HG03103 (cell line): ENCODE results near the gene BIRC2.
"Not testable (repeated sequence)": the region's sequence is repeated elsewhere in the genome, so short reads cannot be mapped to it uniquely, and the experiment has no call there.

Experiments used
- ATAC-seq: cut with Tn5 transposase; IDR thresholded peaks from one replicate; pipeline ENCODE4 v1.9.1; 2021; ENCODE audit warnings: low read depth; ENCODE audit not compliant: unreplicated experiment

The BIRC2 gene

DNA sequence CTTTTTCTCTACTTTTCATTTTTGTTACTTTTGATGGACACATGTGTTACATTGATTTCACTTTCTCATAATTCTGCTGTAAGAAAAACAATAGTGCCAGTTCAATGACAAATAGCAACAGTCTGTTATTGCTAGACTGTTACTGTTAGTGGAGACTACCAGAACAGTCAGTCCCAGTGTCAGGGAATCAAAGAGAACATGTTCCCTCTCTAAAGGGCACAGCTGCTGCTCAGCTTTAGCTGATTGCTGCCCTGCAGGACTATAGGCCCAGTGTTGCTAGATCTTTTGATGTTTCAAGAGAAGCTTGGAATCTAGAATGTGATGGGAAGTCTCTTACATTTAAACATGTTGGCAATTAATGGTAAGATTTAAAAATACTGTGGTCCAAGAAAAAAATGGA, 26.3 kb upstream of the BIRC2 start:
- ATAC-seq, result no peak

DNA sequence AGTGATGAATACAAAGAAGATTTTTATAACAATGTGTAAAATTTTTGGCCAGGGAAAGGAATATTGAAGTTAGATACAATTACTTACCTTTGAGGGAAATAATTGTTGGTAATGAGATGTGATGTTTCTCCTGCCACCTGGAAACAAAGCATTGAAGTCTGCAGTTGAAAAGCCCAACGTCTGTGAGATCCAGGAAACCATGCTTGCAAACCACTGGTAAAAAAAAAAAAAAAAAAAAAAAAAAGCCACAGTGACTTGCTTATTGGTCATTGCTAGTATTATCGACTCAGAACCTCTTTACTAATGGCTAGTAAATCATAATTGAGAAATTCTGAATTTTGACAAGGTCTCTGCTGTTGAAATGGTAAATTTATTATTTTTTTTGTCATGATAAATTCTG, 24.5 kb upstream of the BIRC2 start:
- no peak for ATAC-seq

DNA sequence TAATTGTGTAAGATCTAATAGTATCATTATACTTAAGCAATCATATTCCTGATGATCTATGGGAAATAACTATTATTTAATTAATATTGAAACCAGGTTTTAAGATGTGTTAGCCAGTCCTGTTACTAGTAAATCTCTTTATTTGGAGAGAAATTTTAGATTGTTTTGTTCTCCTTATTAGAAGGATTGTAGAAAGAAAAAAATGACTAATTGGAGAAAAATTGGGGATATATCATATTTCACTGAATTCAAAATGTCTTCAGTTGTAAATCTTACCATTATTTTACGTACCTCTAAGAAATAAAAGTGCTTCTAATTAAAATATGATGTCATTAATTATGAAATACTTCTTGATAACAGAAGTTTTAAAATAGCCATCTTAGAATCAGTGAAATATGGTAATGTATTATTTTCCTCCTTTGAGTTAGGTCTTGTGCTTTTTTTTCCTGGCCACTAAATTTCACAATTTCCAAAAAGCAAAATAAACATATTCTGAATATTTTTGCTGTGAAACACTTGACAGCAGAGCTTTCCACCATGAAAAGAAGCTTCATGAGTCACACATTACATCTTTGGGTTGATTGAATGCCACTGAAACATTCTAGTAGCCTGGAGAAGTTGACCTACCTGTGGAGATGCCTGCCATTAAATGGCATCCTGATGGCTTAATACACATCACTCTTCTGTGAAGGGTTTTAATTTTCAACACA, 23.3 kb upstream of the BIRC2 start:
- ATAC-seq, result no peak

DNA sequence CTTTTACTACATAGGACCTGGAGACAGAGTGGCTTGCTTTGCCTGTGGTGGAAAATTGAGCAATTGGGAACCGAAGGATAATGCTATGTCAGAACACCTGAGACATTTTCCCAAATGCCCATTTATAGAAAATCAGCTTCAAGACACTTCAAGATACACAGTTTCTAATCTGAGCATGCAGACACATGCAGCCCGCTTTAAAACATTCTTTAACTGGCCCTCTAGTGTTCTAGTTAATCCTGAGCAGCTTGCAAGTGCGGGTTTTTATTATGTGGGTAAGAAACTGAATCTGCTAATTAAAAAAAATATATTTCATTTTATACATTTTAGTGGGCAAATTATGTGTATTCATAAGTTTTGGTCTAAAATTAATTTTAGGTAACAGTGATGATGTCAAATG, 21.9 kb upstream of the BIRC2 start:
- no peak for ATAC-seq

DNA sequence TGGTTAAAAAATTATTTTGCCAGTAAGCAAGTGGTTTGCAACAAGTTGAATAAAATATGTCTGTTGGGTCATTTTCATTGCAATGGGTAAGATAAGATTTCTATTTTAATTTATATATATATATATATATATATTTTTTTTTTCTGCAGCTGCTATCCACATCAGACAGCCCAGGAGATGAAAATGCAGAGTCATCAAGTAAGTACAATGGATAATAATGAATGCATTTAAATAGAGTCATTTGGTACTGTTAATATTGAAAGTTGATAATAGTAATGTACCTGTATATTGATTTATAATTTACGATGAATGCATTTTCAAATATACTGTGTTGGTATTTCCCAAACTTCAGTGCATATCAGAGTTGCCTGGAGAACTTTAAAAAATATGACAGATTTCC, 18.3 kb upstream of the BIRC2 start:
- ATAC-seq, result no peak

DNA sequence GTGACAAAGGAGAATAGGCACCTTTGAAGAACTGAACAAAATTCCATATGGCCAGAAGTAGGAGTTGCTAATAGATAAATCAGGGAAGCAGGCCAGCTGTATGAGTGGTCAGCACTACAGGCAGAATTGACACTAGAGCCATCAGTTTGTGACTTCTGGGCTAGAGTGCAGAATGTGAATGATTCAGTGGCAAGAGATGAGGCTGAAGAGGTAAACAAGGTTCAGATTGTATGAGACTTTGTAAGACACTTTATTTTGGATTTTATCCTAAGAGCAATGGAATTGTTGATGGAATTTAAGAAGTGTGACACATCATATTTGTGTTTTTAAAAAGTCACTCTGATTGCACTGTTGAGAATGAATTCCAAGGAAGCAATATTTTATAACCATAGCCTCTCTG, 16.8 kb upstream of the BIRC2 start:
- ATAC-seq, result no peak

DNA sequence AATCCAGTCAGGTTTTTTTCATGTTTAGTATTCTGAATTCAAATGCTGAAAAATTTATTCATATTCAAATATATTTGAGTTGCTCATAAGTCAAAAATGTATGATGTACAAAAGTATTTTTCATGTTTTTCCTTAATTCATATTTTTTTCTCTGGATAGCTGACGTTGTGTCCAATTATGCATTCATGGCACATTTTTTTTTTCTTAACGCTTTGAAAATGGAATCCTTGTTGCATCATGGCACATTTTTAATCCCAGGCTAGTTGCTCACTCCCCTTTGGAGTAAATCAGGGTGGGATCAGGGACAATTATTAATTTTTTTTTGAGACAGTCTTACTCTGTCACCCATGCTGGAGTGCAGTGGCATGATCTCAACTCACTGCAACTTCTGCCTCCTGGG, 15.7 kb upstream of the BIRC2 start:
- ATAC-seq, result no peak

DNA sequence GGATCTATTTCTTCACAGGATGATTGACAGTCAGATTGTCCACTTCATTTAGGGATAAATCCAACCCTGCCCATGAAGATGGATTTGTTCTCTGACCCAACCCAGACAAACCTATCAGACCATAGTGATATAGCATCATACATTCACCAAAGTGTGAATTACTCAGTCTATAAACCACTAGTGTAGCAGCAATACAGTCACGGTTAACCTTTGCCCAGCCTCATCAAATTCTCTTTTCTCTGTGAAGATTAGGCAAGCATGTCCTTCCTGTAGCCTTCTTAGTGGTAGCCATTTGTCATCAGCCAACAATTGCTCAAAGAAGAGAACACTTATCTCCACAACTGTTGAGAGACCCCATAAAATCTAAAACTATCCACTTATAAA, 14.4 kb upstream of the BIRC2 start:
- no peak for ATAC-seq

DNA sequence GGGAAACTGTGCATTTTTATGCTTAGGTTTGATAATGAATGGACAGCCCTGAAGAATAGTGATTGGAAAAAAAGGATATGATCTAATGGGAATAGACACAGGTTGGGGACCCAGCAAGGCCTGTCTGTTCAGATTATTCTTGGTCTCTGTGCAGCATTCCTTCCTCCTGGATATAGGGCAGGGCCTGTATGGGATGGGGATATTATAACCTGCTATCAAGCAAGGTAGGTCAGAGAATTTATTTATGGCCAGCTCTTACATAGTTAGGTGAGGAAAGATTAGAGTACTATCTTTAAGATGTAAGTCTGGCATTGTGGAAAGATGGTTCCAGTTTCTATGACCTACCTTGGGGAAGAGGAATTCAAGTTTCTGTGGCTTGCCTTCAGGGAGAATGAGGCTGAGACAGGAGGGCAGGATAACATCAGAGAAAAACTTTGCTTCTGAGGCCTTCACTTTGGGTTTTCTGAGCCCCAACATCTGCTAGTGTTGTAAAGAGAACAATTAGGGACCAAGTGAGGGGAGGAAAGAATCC, 8.5 kb upstream of the BIRC2 start:
- no peak for ATAC-seq

DNA sequence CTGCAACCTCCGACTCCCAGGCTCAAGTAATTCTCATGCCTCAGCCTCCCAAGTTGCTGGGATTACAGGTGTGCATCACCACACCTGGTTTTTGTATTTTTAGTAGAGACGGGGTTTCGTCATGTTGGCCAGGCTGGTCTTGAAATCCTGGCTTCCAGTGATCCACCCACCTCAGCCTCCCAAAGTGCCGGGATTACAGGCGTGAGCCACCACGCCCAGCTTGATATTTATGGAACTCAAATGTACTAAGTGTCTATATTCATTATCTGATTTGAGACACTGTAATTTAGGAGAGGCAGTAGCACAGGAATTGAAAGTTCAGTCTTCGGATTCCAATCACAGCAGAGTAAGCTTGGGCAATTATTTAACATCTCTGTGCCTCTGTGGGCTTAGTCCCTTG, 5.7 kb upstream of the BIRC2 start:
- not testable (repeated sequence) for ATAC-seq

DNA sequence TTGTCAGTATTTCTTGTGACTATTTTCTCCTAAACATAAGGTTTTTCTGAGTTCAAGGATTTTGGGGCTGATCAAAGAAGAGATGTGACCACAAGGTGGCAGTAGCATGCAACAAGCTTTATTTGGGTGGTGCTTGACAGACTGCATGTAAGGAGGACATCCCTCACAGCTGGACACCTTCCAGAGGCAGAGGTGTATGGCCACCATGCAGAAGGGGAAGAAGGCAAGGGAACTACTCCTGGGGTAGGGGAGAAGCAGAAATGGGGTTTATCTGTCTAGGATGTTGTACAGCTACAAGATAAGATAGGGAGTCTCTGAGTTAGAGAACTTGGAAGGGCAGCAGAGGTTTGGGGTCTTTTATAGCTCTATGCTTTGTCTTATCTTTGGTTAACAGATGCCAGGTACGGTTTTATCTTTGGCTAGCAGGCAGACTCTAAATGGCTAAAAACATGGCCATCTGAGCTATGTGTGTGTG, 5.1 kb upstream of the BIRC2 start:
- ATAC-seq, result peak; percentile 46

DNA sequence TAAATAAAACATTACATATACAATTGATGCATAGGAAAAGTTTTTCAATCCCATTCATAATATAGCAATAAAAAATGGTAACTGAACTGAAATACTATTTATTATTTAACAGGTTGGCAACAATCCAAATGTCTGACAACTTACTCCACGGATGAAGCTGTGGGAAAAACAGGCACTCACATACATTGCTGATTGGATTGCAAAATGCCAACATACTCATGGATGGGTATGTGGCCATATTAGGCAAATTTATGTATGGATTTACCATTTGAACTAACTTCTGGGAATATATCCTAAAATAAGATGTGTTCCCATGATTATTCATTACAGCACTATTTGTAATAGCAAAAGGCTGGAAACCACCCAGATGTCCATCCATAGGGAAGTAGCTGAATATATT, 3.2 kb upstream of the BIRC2 start:
- ATAC-seq, result no peak

DNA sequence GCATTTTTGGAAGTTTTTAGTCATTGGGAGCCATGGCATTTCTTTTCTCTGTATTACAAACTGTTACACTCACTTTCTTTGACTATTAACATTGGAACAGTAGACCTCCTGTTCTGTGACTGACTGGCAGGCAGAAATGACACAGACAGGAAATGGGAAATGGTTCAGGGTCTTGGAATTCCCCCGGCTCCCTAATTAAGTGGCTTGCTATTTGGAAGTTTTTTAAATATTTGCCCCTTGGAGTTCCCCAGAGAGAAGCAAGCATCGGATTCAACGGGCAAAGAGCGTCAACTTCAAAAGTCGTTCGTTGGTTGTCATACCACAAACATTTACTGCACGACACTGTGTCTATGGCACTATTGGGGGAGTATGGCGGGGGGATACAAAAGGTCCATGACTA, 1.1 kb upstream of the BIRC2 start:
- no peak for ATAC-seq

DNA sequence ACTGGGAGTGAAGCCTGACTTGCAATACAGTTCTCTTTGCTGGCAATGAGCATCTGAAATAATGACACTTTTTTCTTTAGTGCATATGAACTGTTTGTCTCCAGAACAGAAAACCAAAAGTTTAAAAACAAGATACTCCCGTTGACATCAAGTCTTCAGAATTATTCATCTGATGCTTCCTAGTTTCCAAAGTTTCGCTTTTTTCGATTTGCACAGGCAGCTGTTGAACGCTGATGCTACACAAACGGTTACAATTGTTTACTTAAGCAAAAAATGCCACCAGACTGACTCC, 612 bp upstream of the BIRC2 start:
- no peak for ATAC-seq

DNA sequence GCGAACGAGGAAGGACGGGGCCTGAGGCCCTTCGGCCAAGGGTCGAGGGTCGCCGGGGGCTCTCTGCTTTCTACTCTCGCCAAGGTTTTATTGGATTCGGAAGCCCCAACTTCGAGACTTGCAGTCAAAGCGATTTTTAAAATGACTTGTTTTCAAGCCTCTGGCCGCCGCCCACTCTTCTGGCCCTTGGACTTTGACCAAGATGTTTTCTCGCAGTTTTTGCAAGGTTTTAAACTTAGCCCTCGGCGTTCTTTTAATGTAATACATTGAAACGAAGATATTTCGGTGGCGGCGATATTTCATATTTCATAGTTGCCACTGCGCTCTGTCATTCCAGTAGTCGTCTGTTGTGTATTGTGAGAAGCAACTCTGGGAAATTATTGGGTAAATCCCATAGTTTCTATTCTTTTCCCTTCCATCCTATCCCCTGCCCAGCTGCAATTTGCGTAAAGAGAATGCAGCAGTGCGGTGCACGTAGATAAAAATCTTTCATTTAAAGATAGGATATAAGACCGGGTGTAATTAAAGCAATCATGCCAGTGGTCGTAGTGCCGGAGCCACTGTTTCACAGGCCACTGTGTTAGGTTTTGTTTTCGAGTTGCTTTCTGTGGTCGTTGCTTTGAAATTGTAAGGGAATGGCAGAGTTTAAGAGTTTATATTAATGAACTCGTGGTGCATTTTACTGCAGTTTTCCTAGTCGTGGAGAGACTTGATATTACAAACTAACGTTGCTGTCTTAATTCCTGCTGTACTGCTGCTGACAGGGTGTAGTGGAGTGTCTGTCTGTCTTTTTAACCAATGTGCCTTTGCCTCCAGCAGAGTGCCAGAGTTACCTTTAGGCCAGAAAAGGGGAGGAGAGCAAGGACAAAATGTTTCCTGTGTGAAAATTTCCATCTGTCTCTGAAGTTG, 702 bp downstream of the BIRC2 start:
- peak; percentile 10 for ATAC-seq

DNA sequence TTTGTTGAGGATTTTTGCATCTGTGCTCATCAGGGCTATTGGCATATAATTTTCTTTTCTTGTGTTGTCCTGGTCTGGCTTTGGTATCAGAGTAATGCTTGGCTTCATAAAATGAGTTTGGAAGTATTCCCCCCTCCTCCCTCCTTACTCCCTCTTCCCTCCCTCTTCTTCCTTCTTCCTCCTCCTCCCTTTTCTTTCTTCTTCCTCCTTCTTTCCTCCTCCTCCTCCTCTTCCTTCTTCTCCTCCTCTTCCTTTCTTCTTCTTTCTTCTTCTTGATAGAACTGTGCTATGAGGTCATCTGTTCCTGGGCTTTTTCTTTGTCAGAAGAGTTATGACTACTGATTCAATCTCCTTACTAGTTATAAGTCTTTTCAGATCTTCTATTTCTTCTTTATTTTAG, 10.1 kb downstream of the BIRC2 start:
- ATAC-seq, result no peak

DNA sequence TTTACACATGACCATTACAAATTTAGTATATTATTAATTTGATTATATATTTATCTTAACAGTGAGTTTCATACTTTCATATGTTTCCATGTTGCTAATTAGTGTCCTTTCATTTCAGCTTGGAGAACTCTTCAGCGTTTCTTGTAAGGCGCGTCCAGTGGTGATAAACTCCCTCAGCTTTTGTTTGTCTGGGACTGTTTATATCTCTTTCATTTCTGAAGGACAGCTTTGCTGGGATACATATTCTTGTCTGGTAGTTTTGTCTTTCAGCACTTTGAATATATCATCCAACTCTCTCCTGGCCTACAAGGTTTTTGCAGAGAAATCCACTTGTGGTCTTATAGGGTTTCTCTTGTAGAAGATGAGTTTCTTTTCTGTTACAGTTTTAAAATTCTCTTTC, 12.4 kb downstream of the BIRC2 start:
- ATAC-seq, result no peak

DNA sequence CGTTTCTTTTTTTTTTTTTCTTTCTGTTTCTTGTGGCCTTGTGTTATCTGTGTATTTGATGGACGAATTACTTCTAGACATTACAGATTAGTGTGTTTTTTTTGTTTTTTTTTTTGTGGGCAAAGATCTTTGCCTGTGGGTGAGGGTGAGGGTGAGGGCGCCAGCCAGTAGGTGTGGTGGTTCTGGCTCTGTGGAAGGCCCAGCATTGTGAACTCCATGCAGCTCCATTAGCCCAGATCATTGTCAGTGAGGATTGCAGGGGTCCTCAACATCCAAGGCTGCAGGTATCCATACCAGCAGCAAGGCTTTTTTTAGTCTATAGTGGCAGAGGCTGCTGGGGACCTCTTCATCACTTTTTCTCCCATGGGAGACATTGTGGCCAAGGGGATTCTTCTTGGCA, 13.7 kb downstream of the BIRC2 start:
- no peak for ATAC-seq

DNA sequence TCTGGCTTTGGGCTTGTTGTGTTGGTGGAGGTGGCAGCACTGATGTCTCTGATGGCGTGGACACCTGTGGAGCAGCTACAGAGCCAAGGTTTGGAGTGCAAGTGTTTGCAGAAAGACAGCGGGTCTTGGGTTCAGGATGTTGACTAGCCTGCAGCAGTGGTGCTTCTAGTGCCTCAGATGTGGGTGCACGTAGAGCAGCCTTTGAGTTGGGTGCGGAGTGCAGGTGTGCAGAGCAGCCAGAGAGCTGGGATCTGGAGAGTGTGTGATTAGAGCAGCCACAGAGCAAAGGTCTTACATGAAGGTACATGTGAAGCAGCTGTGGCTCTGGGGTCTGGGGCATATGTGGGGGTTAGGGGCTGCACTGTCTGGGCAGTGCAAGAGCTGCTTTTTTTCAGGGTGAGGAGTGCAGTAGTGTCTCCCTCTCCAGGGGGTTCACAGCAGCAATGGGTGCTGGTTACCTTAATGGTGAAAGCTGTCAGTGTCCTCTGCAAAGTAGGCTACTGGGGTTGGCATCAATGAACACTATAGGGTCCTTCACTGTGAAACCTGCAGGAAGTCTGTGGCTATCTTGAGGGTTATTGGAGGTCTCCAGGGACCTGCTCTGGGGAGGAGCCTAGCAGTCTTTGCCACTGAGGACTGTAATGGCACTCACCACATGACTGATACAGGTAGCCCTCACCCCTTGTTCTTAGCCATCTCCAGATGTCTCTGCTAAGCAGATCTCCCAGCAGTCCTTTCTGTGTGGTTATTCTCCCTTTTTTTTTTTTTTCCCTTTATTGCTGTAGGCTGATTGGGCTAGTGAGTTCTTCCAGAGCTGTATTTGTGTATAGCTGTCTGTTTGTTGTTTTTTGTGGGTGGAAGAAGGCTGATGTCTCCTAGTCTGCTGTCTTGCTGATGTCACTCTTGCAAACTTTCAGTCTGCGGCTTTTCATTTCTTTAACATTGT, 14.3 kb downstream of the BIRC2 start:
- peak; percentile 84 for ATAC-seq

DNA sequence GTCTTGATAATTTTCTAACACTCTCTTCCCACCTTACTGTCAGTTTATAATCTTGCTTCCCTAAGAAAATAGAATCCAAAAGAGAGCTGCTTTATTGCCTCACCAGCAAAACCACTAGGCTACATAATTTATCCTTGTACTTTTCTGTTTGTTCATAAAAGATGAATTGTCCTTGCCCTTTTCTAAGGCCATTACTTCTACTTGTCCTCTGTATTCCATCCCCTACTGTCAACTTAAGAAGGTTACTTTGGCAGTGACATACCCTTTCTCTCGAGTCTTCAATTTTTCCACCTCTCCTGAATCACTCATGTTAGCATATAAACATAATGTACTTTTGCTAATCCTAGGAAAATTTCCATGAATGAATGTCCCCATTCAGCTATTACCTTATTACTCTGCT, 18.0 kb downstream of the BIRC2 start:
- ATAC-seq, result no peak

DNA sequence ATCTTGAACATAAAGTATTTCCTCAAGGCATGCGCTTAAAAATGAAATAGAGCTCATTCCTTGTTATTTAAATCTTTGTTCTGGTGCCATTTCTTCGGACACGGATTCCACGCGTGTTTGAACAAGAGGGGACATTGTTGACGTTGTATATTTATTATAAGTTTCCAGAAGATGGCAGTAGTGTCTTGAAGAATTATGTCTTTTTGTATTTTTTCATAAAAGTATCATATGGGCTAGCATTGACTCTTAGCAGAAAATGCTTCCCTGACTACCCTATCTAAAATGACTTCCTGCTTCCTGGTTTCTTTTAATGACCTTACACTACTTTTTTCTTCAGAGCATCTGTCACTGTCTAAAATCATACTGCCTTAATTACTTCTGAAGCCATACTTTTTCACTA, 20.4 kb downstream of the BIRC2 start:
- no peak for ATAC-seq
